Tibial nerve (tissue), 4 donors: ENCODE measurements around the gene CABLES2. TPM values are rescaled to one million over a fixed set of nuclear protein-coding genes. Genes with fewer than 3 reads are reported as not detected.
"Not testable (repeated sequence)": the region's sequence is repeated elsewhere in the genome, so short reads cannot be mapped to it uniquely, and the experiment has no call there.

Experiments used
- DNase-seq, 2 donors: peaks; one replicate each; pipeline ENCODE4 v3.0.0-alpha.2; 2019; ENCODE audit warnings: low spot score in 2 of 2
- H3K27ac ChIP-seq, 4 donors: fragments of 200-600 bp; sonication (generic) in 3 of 4; one replicate each; pipeline ENCODE4 v1.5.1; 2017 to 2019; ENCODE audit warnings: mild to moderate bottlenecking in 1 of 4
- H3K27me3 ChIP-seq, 2 donors: fragments of 200-600 bp; sonication (generic) in 1 of 2; one replicate each; pipeline versions ENCODE4 v1.5.1 to v1.6.0; 2017 to 2019
- H3K36me3 ChIP-seq, 3 donors: fragments of 200-600 bp; sonication (generic); one replicate each; pipeline ENCODE4 v1.5.1; 2018 to 2019
- H3K4me1 ChIP-seq, 4 donors: fragments of 200-600 bp; sonication (generic) in 3 of 4; one replicate each; pipeline ENCODE4 v1.5.1; 2017 to 2019
- H3K4me3 ChIP-seq, 4 donors: fragments of 200-600 bp; sonication (generic) in 3 of 4; one replicate each; pipeline ENCODE4 v1.5.1; 2017 to 2019; ENCODE audit warnings: mild to moderate bottlenecking in 1 of 4, moderate library complexity in 1 of 4
- H3K9me3 ChIP-seq, 4 donors: fragments of 200-600 bp; sonication (generic) in 3 of 4; one replicate each; pipeline ENCODE4 v1.5.1; 2017 to 2019
- CTCF ChIP-seq, 5 experiments: fragments of 200-600 bp in 3 of 5; fragments of 450-650 bp in 2 of 5; sonication (generic) in 3 of 5; IDR thresholded peaks; one replicate each; pipeline ENCODE4 v1.5.1; 2016 to 2019; ENCODE audit warnings: antibody characterized with exemption in 5 of 5, mild to moderate bottlenecking in 3 of 5, moderate library complexity in 2 of 5
- EP300 ChIP-seq, 2 donors: sonication (generic); formaldehyde crosslinking; IDR thresholded peaks; one replicate each; pipeline ENCODE4 v1.6.1; 2017; ENCODE audit warnings: antibody characterized with exemption in 2 of 2, mild to moderate bottlenecking in 1 of 2
- POLR2A ChIP-seq, 2 donors: fragments of 450-650 bp; IDR thresholded peaks; one replicate each; pipeline ENCODE4 v1.6.1; 2017; ENCODE audit warnings: antibody characterized with exemption in 2 of 2, mild to moderate bottlenecking in 2 of 2, moderate library complexity in 2 of 2
- WGBS, 2 donors: methylation state at CpG; one replicate each; pipeline ENCODE4 v1.1.5; 2018; 5-methylcytosine and 5-hydroxymethylcytosine counted together
- total RNA-seq, 4 donors: library from RNA; depleted of rRNA; stranded (reverse); fragments of >200 nt; gene quantifications; one replicate each; pipeline ENCODE4 v1.1.0, GENCODE V29; 2016

The CABLES2 gene
- total RNA-seq, 4 donors from 2014 or later: 1.1 to 9.9 (median 6.2) TPM

- H3K9me3 ChIP-seq: no peaks in the 10 kb centered on the region
- WGBS, 2 donors: 54 to 56% methylated on average over 13 to 16 of the region's 22 CpGs
- H3K4me3 ChIP-seq: no peak overlapping the region
- H3K36me3 ChIP-seq: no peaks in the 10 kb centered on the region
- DNase-seq: no peak
- TF ChIP-seq CTCF (IDR thresholded peaks at IDR 0.05) (no peak), EP300 (IDR thresholded peaks at IDR 0.05) (no peak), POLR2A (IDR thresholded peaks at IDR 0.05) (no peak)
- peaks cover 0 to 61% of the 10 kb centered on the region in 2 donors for H3K27me3 ChIP-seq
- H3K27ac ChIP-seq: no peak overlapping the region
- H3K4me1 ChIP-seq: no peaks in the 10 kb centered on the region
Observed at GRCh38 chr20:62426699-62427131, 19.6 kb upstream of the CABLES2 start.

- H3K4me3 ChIP-seq: not testable (repeated sequence)
- WGBS, 2 donors: 81 to 96% methylated on average over 4 of the region's 4 CpGs
- H3K27me3 ChIP-seq: peaks cover 0 to 61% of the 10 kb centered on the region in 2 donors
Observed at GRCh38 chr20:62426059-62426348, 18.9 kb upstream of the CABLES2 start.

GRCh38 chr20:62425281-62426058 lies 18.4 kb upstream of the CABLES2 start:
- H3K36me3 ChIP-seq: no peaks in the 10 kb centered on the region
- no peak overlapping the region for H3K4me3 ChIP-seq
- H3K9me3 ChIP-seq: no peaks in the 10 kb centered on the region
- no peak for DNase-seq
- peaks cover 0 to 57% of the 10 kb centered on the region in 2 donors for H3K27me3 ChIP-seq
- TF ChIP-seq EP300 (IDR thresholded peaks at IDR 0.05) (no peak), CTCF (IDR thresholded peaks at IDR 0.05) (no peak), POLR2A (IDR thresholded peaks at IDR 0.05) (no peak)
- no peak overlapping the region for H3K27ac ChIP-seq
- 85% methylated on average over 9 to 21 of the region's 21 CpGs for WGBS, 2 donors
- no peaks in the 10 kb centered on the region for H3K4me1 ChIP-seq

More at GRCh38 chr20:62426059-62426348, 18.9 kb upstream of the CABLES2 start:
- not testable (repeated sequence) for H3K4me1 ChIP-seq, H3K9me3 ChIP-seq, H3K36me3 ChIP-seq, DNase-seq, H3K27ac ChIP-seq

- no peak overlapping the region for H3K4me3 ChIP-seq
- no peak for TF ChIP-seq CTCF (IDR thresholded peaks at IDR 0.05)
- TF ChIP-seq EP300 (IDR thresholded peaks at IDR 0.05): no peak
Observed at GRCh38 chr20:62424249-62425107, 17.4 kb upstream of the CABLES2 start.

GRCh38 chr20:62423326-62423706 lies 16.2 kb upstream of the CABLES2 start:
- Histone ChIP-seq H3K9me3 (no peaks in the 10 kb centered on the region), H3K27ac (no peak overlapping the region), H3K27me3 (peaks cover 0 to 55% of the 10 kb centered on the region in 2 donors), H3K36me3 (no peaks in the 10 kb centered on the region), H3K4me3 (no peak overlapping the region), H3K4me1 (no peaks in the 10 kb centered on the region)
- WGBS, 2 donors: 42% methylated on average over 3 to 9 of the region's 10 CpGs
- TF ChIP-seq CTCF (IDR thresholded peaks at IDR 0.05) (no peak), POLR2A (IDR thresholded peaks at IDR 0.05) (no peak), EP300 (IDR thresholded peaks at IDR 0.05) (no peak)
- DNase-seq: no peak

More at GRCh38 chr20:62424249-62425107, 17.4 kb upstream of the CABLES2 start:
- H3K9me3 ChIP-seq: no peaks in the 10 kb centered on the region
- peaks cover 0 to 51% of the 10 kb centered on the region in 2 donors for H3K27me3 ChIP-seq
- H3K27ac ChIP-seq: no peak overlapping the region
- no peaks in the 10 kb centered on the region for H3K4me1 ChIP-seq
- H3K36me3 ChIP-seq: no peaks in the 10 kb centered on the region
- 59 to 70% methylated on average over 10 to 14 of the region's 23 CpGs for WGBS, 2 donors
- DNase-seq: no peak
